HepG2 (cell line): Measurements from ENCODE around the gene RNU6-1. TPM values are rescaled to one million over a fixed set of nuclear protein-coding genes. Genes with fewer than 3 reads are reported as not detected.

Experiments
- AGO2 ChIP-seq: fragments of 200-400 bp; formaldehyde crosslinking; optimal IDR thresholded peaks from 2 replicates; pipeline ENCODE3; 2017; ENCODE audit warnings: mild to moderate bottlenecking, low read depth, low read length, moderate library complexity
- ARNT2 ChIP-seq: sonication (generic); formaldehyde crosslinking; IDR thresholded peaks from 2 replicates; pipeline ENCODE4 v1.8.0; 2022; ENCODE audit warnings: mild to moderate bottlenecking, low read depth, missing genetic modification reagents, moderate library complexity
- DRAP1 ChIP-seq: IDR thresholded peaks from 2 replicates; pipeline ENCODE4 v1.6.1; 2016; ENCODE audit warnings: missing genetic modification reagents, missing compliant biosample characterization
- GFI1 ChIP-seq: sonication (generic); formaldehyde crosslinking; IDR thresholded peaks from 2 replicates; pipeline ENCODE4 v1.5.0; 2020; ENCODE audit warnings: missing genetic modification reagents, mild to moderate bottlenecking, borderline replicate concordance
- HCFC1 ChIP-seq: fragments of 150-350 bp; IDR thresholded peaks from 2 replicates; pipeline ENCODE4 v1.6.1; 2014; ENCODE audit warnings: low read depth, low read length
- HNRNPL ChIP-seq: fragments of 200-400 bp; formaldehyde crosslinking; IDR thresholded peaks from 2 replicates; pipeline ENCODE4 v1.6.1; 2017; ENCODE audit warnings: mild to moderate bottlenecking, low read depth, low read length
- HNRNPLL ChIP-seq: fragments of 200-400 bp; formaldehyde crosslinking; IDR thresholded peaks from 2 replicates; pipeline ENCODE4 v1.6.1; 2017; ENCODE audit warnings: mild to moderate bottlenecking, low read depth, low read length; ENCODE audit not compliant: poor library complexity, severe bottlenecking
- KDM5A ChIP-seq: fragments of 200-600 bp; sonication (generic); IDR thresholded peaks from 2 replicates; pipeline ENCODE4 v1.7.0; 2018; ENCODE audit warnings: antibody characterized with exemption, mild to moderate bottlenecking, low read length, borderline replicate concordance
- MTF1 ChIP-seq: sonication (generic); formaldehyde crosslinking; IDR thresholded peaks from 2 replicates; pipeline ENCODE4 v1.5.0; 2020; ENCODE audit warnings: missing genetic modification reagents
- NFIC ChIP-seq: IDR thresholded peaks from 2 replicates; pipeline ENCODE4 v1.6.1; 2012; ENCODE audit warnings: mild to moderate bottlenecking, low read length, inconsistent platforms
- NFYB ChIP-seq: sonication (generic); formaldehyde crosslinking; IDR thresholded peaks from 2 replicates; pipeline ENCODE4 v1.4.0; 2020; ENCODE audit warnings: missing genetic modification reagents
- NKX3-1 ChIP-seq: sonication (generic); formaldehyde crosslinking; IDR thresholded peaks from 2 replicates; pipeline ENCODE4 v1.5.0; 2020; ENCODE audit warnings: missing genetic modification reagents
- RXRB ChIP-seq: IDR thresholded peaks from 2 replicates; pipeline ENCODE4 v1.6.1; 2016; ENCODE audit warnings: borderline replicate concordance, missing genetic modification reagents, missing compliant biosample characterization
- SOX13 ChIP-seq, 3 experiments: fragments of 450-650 bp in 1 of 3; sonication (generic) in 1 of 3; formaldehyde crosslinking in 1 of 3; IDR thresholded peaks in 2 of 3; conservative IDR thresholded peaks in 1 of 3; 2 replicates each; pipeline versions ENCODE4 v1.5.0 to v1.6.1; 2016 to 2020; ENCODE audit warnings: antibody characterized with exemption in 1 of 3, mild to moderate bottlenecking in 1 of 3, missing compliant biosample characterization in 1 of 3, missing genetic modification reagents in 1 of 3, moderate library complexity in 1 of 3
- STAG1 ChIP-seq: sonication (generic); formaldehyde crosslinking; IDR thresholded peaks from 2 replicates; pipeline ENCODE4 v1.4.0; 2020; ENCODE audit warnings: missing genetic modification reagents
- TFAP4 ChIP-seq: sonication (generic); IDR thresholded peaks from 2 replicates; pipeline ENCODE4 v1.6.1; 2016; ENCODE audit warnings: low read depth, borderline replicate concordance
- ZBTB33 ChIP-seq: sonication (generic); formaldehyde crosslinking; IDR thresholded peaks from 2 replicates; pipeline ENCODE4 v1.4.0; 2020; ENCODE audit warnings: missing genetic modification reagents
- ZMYM2 ChIP-seq: sonication (generic); formaldehyde crosslinking; IDR thresholded peaks from 2 replicates; pipeline ENCODE4 v1.8.0; 2022; ENCODE audit warnings: mild to moderate bottlenecking, missing genetic modification reagents
- ZNF12 ChIP-seq: sonication (generic); formaldehyde crosslinking; IDR thresholded peaks from 2 replicates; pipeline ENCODE4 v1.5.0; 2020; ENCODE audit warnings: missing genetic modification reagents
- ZNF17 ChIP-seq: sonication (generic); formaldehyde crosslinking; IDR thresholded peaks from 2 replicates; pipeline ENCODE4 v1.5.0; 2020; ENCODE audit warnings: mild to moderate bottlenecking, missing genetic modification reagents
- ZNF431 ChIP-seq: sonication (generic); formaldehyde crosslinking; IDR thresholded peaks from 2 replicates; pipeline ENCODE4 v1.9.0; 2022; ENCODE audit warnings: missing genetic modification reagents, low read depth, mild to moderate bottlenecking, borderline replicate concordance
- ZNF580 ChIP-seq: IDR thresholded peaks from 2 replicates; pipeline ENCODE4 v1.6.1; 2016; ENCODE audit warnings: low read depth, borderline replicate concordance
- ZNF615 ChIP-seq: sonication (generic); formaldehyde crosslinking; IDR thresholded peaks from 2 replicates; pipeline ENCODE4 v1.5.0; 2020; ENCODE audit warnings: mild to moderate bottlenecking, missing genetic modification reagents, borderline replicate concordance
- ZSCAN21 ChIP-seq: sonication (generic); formaldehyde crosslinking; IDR thresholded peaks from 2 replicates; pipeline ENCODE4 v1.8.0; 2022; ENCODE audit warnings: mild to moderate bottlenecking, missing genetic modification reagents, moderate library complexity, borderline replicate concordance
- ZSCAN25 ChIP-seq: sonication (generic); formaldehyde crosslinking; IDR thresholded peaks from 2 replicates; pipeline ENCODE4 v1.8.0; 2022; ENCODE audit warnings: mild to moderate bottlenecking, missing genetic modification reagents
- polyA plus RNA-seq, 8 experiments: library from polyadenylated mRNA; depleted of rRNA in 3 of 8; stranded (reverse) in 7 of 8; unstranded in 1 of 8; fragments of >200 nt; fragmentation: Illumina TruSeq in 4 of 8; extraction: Trizol in 4 of 8; gene quantifications; 2 replicates each; pipeline versions ENCODE4 v1.2.1 to v1.2.3, GENCODE V29; 2011 to 2016; ENCODE audit warnings: low read depth in 4 of 8, missing spikeins in 1 of 8, mixed read lengths in 1 of 8; ENCODE audit not compliant: insufficient read depth in 1 of 8
- total RNA-seq, 5 experiments: library from RNA; depleted of rRNA; stranded (reverse); fragments of >200 nt; fragmentation: Illumina TruSeq; extraction: Trizol; gene quantifications; 2 replicates each; pipeline ENCODE4 v1.2.3, GENCODE V29; 2016; ENCODE audit warnings: low read depth in 1 of 5

RNU6-1 gene
- total and polyA plus RNA-seq, 2 of the 13 experiments (the other 11 are each of a cell fraction or from before 2014, with no cell fraction given): under 0.01 TPM; not detected in 1

- no peak for TF ChIP-seq ZNF580 (CRISPR knock-in tag)
- TF ChIP-seq HNRNPLL: peak; percentile 64
- no peak for TF ChIP-seq ZMYM2 (CRISPR knock-in tag)
- TF ChIP-seq ZNF17 (CRISPR knock-in tag): no peak
- TF ChIP-seq SOX13 (IDR thresholded peaks at IDR 0.05): no peak
- TF ChIP-seq SOX13 (CRISPR knock-in tag; conservative IDR thresholded peaks at IDR 0.05 in 1 of 2, IDR thresholded peaks at IDR 0.05 in 1 of 2): peak in 1 of 2 experiments; percentile 10; a peak in 1 of 4 replicates
- TF ChIP-seq TFAP4: no peak
- TF ChIP-seq HCFC1: no peak
- TF ChIP-seq ZNF615 (CRISPR knock-in tag): no peak
- peak; percentile 67 for TF ChIP-seq AGO2
- TF ChIP-seq ZNF12 (CRISPR knock-in tag): peak; percentile 6; the same call in 1 of the 2 replicates
- 0 out of 2 replicates have a peak, but pooled peaks have one; percentile 21 for TF ChIP-seq NFYB (CRISPR knock-in tag)
- TF ChIP-seq RXRB: no peak
- TF ChIP-seq STAG1 (CRISPR knock-in tag): 0 out of 2 replicates have a peak, but pooled peaks have one; percentile 10
- 0 out of 2 replicates have a peak, but pooled peaks have one; percentile 47 for TF ChIP-seq DRAP1 (CRISPR knock-in tag)
- TF ChIP-seq NKX3-1 (CRISPR knock-in tag): no peak
- TF ChIP-seq MTF1 (CRISPR knock-in tag): no peak
- TF ChIP-seq HNRNPL: 0 out of 2 replicates have a peak, but pooled peaks have one; percentile 49
- TF ChIP-seq ZNF431 (CRISPR knock-in tag): no peak
- TF ChIP-seq NFIC: peak; percentile 79; the same call in 1 of the 2 replicates
- 0 out of 2 replicates have a peak, but pooled peaks have one; percentile 10 for TF ChIP-seq ARNT2
- peak; percentile 41; the same call in 1 of the 2 replicates for TF ChIP-seq KDM5A
- 0 out of 2 replicates have a peak, but pooled peaks have one; percentile 13 for TF ChIP-seq GFI1 (CRISPR knock-in tag)
- TF ChIP-seq ZSCAN25: no peak; the same call in 1 of the 2 replicates
- no peak for TF ChIP-seq ZSCAN21 (CRISPR knock-in tag)
- TF ChIP-seq ZBTB33 (CRISPR knock-in tag): no peak
Measured at GRCh38 chr15:67839929-67840748, at the start of gene RNU6-1 (continued).
